Endothelial cell of umbilical vein (primary cell): ENCODE results near the gene SRPK2. TPM values are rescaled to one million over a fixed set of nuclear protein-coding genes. Genes with fewer than 3 reads are reported as not detected.

ENCODE experiments used
- BruUV-seq: library from RNA; stranded (reverse); fragments of 400-500 nt; replicated peaks from 2 replicates; lab custom pipeline; 2021; lab: Mats Ljungman, UMichigan
- CTCF ChIA-PET: fragments of 300-600, 350-600 bp; sonication (Branson Sonifier 250); formaldehyde crosslinking; loops from one replicate; lab custom pipeline; 2021; ENCODE audit warnings: antibody characterized with exemption, inconsistent platforms; lab: Charles Lee
- POLR2A ChIA-PET: fragments of 300-600, 350-600 bp; sonication (Branson Sonifier 250); formaldehyde crosslinking; loops from one replicate; lab custom pipeline; 2021; ENCODE audit warnings: antibody characterized with exemption, inconsistent platforms; lab: Charles Lee
- DNase-seq: peaks from one replicate; pipeline ENCODE4 v3.0.0-alpha.2; 2011; ENCODE audit warnings: low read depth, low spot score
- FAIRE-seq: peaks from 2 replicates; lab custom pipeline; 2011; peaks lifted over from hg19 to GRCh38; lab: Jason Lieb, UNC
- H2AFZ ChIP-seq: 2 replicates; pipeline ENCODE4 v1.6.0; 2012; ENCODE audit warnings: low read depth, low read length, control low read depth, inconsistent platforms
- H3K27ac ChIP-seq: 2 replicates; pipeline ENCODE4 v1.5.1; 2011; ENCODE audit warnings: low read depth, mild to moderate bottlenecking, control low read depth, low read length, moderate library complexity; ENCODE audit not compliant: insufficient read depth
- H3K27me3 ChIP-seq, 2 experiments: 2 replicates each; pipeline versions ENCODE4 v1.6.0 to v1.6.1; 2011; ENCODE audit warnings: low read length in 2 of 2, mixed read lengths in 1 of 2; ENCODE audit not compliant: control insufficient read depth in 2 of 2, insufficient read depth in 2 of 2
- H3K36me3 ChIP-seq, 2 experiments: 2 replicates in 1 of 2; 3 replicates in 1 of 2; pipeline ENCODE4 v1.5.1; 2011; ENCODE audit warnings: low read length in 2 of 2, mild to moderate bottlenecking in 1 of 2, moderate library complexity in 1 of 2; ENCODE audit not compliant: control insufficient read depth in 2 of 2, insufficient read depth in 2 of 2; ENCODE audit errors: extremely low read depth in 1 of 2
- H3K4me1 ChIP-seq: 3 replicates; pipeline ENCODE4 v1.5.1; 2011; ENCODE audit warnings: mild to moderate bottlenecking, low read length; ENCODE audit not compliant: control insufficient read depth, insufficient read depth; ENCODE audit errors: extremely low read depth
- H3K4me2 ChIP-seq: 2 replicates; pipeline ENCODE4 v1.6.1; 2011; ENCODE audit warnings: low read length, control low read depth, mixed read lengths; ENCODE audit not compliant: insufficient read depth
- H3K4me3 ChIP-seq, 3 experiments: fragments of 200-600 bp in 1 of 3; sonication (generic), shearing (Covaris generic) in 1 of 3; replicated peaks in 1 of 3; 2 replicates each; pipeline ENCODE4 v1.5.1; 2011 to 2016; ENCODE audit warnings: control low read depth in 3 of 3, low read length in 3 of 3, mild to moderate bottlenecking in 2 of 3, inconsistent platforms in 1 of 3, low read depth in 1 of 3, moderate library complexity in 1 of 3; ENCODE audit not compliant: insufficient read depth in 1 of 3
- H3K79me2 ChIP-seq: 2 replicates; pipeline ENCODE4 v1.6.0; 2012; ENCODE audit warnings: low read length, inconsistent platforms; ENCODE audit not compliant: control insufficient read depth, insufficient read depth
- H3K9ac ChIP-seq: replicated peaks from 2 replicates; pipeline ENCODE3; 2011; ENCODE audit warnings: low read length, control low read depth; ENCODE audit not compliant: insufficient read depth; ENCODE audit errors: extremely low read depth
- H3K9me1 ChIP-seq: replicated peaks from 3 replicates; pipeline ENCODE4 v1.6.0; 2011; ENCODE audit warnings: mild to moderate bottlenecking, low read length; ENCODE audit not compliant: control insufficient read depth, insufficient read depth; ENCODE audit errors: extremely low read depth
- H3K9me3 ChIP-seq: replicated peaks from 2 replicates; pipeline ENCODE4 v1.5.1; 2012; ENCODE audit warnings: low read length, inconsistent platforms; ENCODE audit not compliant: control insufficient read depth, insufficient read depth
- H4K20me1 ChIP-seq: replicated peaks from 2 replicates; pipeline ENCODE3; 2011; ENCODE audit warnings: mild to moderate bottlenecking, low read length; ENCODE audit not compliant: control insufficient read depth, insufficient read depth; ENCODE audit errors: extremely low read depth
- EZH2 ChIP-seq: IDR thresholded peaks from 2 replicates; pipeline ENCODE4 v1.6.1; 2012; ENCODE audit warnings: borderline replicate concordance, low read depth, mild to moderate bottlenecking, moderate library complexity, low read length, inconsistent platforms; ENCODE audit not compliant: severe bottlenecking
- FOS ChIP-seq: IDR thresholded peaks from 2 replicates; pipeline ENCODE4 v1.6.1; 2011; ENCODE audit warnings: mild to moderate bottlenecking, low read length, moderate library complexity, borderline replicate concordance; ENCODE audit not compliant: insufficient read depth
- GATA2 ChIP-seq: IDR thresholded peaks from 2 replicates; pipeline ENCODE4 v1.7.0; 2011; ENCODE audit warnings: low read depth, mild to moderate bottlenecking, moderate library complexity, mixed read lengths, low read length; ENCODE audit not compliant: insufficient read length, insufficient read depth
- JUN ChIP-seq: IDR thresholded peaks from 2 replicates; pipeline ENCODE4 v1.6.1; 2011; ENCODE audit warnings: borderline replicate concordance, low read depth; ENCODE audit not compliant: insufficient read length, insufficient read depth
- MYC ChIP-seq: IDR thresholded peaks from one replicate; pipeline ENCODE4 v1.6.1; 2011; ENCODE audit warnings: mild to moderate bottlenecking, low read depth, low read length
- POLR2A ChIP-seq: IDR thresholded peaks from 2 replicates; pipeline ENCODE4 v1.6.1; 2012; ENCODE audit warnings: low read depth, mild to moderate bottlenecking, control low read depth, low read length
- POLR2AphosphoS5 ChIP-seq: IDR thresholded peaks from 2 replicates; pipeline ENCODE4 v1.6.1; 2012; ENCODE audit warnings: low read depth, mild to moderate bottlenecking, control low read depth, low read length, moderate library complexity; ENCODE audit not compliant: insufficient read depth
- dilution Hi-C: fragments of 300-500 bp; cut with MboI; formaldehyde crosslinking; loops from one replicate; pipeline ENCODE4 v1.15.0; 2019; ENCODE audit warnings: low sequenced_read_pairs; ENCODE audit not compliant: extremely low pct_ligation_motif_present
- intact Hi-C: fragments of 100-400 bp; cut with micrococcal nuclease; formaldehyde crosslinking; loops from one replicate; pipeline ENCODE4 v1.10.0; 2022
- polyA plus RNA-seq, 4 experiments: library from polyadenylated mRNA; depleted of rRNA in 3 of 4; stranded (reverse) in 3 of 4; unstranded in 1 of 4; fragments of >200 nt; gene quantifications; 2 replicates each; pipeline versions ENCODE4 v1.2.1 to v1.2.3, GENCODE V29; 2011 to 2012; ENCODE audit warnings: missing spikeins in 1 of 4
- total RNA-seq: library from RNA; stranded (reverse); gene quantifications from 2 replicates; pipeline ENCODE4 v1.2.3, GENCODE V29; 2021
- TF ChIP-seq, protein P1 (sequence below), 2 donors: IDR thresholded peaks; 1 replicate in 1 of 2; 2 replicates in 1 of 2; pipeline ENCODE4 v1.5.1; 2011; ENCODE audit warnings: low read length in 2 of 2, mild to moderate bottlenecking in 2 of 2, moderate library complexity in 2 of 2, control low read depth in 1 of 2, inconsistent platforms in 1 of 2, low read depth in 1 of 2; ENCODE audit not compliant: insufficient read depth in 1 of 2; ENCODE audit errors: extremely low read depth in 1 of 2
- TF ChIP-seq, protein P2 (sequence below): IDR thresholded peaks from 2 replicates; pipeline ENCODE4 v1.6.1; 2011; ENCODE audit not compliant: insufficient read depth, insufficient read length

SRPK2 gene
- total and polyA plus RNA-seq, 2 donors (not counting 3 experiments of a cell fraction or from before 2014, with no cell fraction given) = 13.4 to 55.2 TPM

DNA sequence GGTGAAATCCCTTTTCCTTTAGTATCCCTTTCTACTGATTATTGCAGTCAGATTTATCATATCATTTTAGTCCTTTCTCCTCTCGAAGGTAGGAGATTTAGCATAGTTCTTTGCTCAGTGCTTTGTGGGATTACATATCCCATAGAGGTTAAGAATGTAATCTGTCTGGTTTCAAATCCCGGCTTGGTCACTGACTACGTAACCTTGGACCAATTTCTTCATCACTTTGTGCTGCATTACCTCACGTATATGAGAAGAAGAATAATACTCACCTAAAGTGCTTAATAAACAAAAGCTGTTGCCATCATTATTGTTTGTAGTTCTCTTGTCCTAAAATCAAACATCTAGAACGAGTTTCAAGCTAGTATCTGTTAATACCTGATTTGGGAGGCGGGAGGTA is 300.7 kb downstream of the SRPK2 start:
- no peaks in the 10 kb centered on the region for H3K4me1 ChIP-seq
- H3K9me3 ChIP-seq = no peaks in the 10 kb centered on the region
- TF ChIP-seq MYC = no peak
- TF ChIP-seq FOS = no peak
- TF ChIP-seq, protein P1, sequence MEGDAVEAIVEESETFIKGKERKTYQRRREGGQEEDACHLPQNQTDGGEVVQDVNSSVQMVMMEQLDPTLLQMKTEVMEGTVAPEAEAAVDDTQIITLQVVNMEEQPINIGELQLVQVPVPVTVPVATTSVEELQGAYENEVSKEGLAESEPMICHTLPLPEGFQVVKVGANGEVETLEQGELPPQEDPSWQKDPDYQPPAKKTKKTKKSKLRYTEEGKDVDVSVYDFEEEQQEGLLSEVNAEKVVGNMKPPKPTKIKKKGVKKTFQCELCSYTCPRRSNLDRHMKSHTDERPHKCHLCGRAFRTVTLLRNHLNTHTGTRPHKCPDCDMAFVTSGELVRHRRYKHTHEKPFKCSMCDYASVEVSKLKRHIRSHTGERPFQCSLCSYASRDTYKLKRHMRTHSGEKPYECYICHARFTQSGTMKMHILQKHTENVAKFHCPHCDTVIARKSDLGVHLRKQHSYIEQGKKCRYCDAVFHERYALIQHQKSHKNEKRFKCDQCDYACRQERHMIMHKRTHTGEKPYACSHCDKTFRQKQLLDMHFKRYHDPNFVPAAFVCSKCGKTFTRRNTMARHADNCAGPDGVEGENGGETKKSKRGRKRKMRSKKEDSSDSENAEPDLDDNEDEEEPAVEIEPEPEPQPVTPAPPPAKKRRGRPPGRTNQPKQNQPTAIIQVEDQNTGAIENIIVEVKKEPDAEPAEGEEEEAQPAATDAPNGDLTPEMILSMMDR (IDR thresholded peaks at IDR 0.05; ENCODE audit: extremely low read depth in 1 of 2, insufficient read depth in 1 of 2, low read depth in 1 of 2, low read length in 2 of 2) = no peak
- TF ChIP-seq POLR2AphosphoS5 = no peak
- TF ChIP-seq EZH2 = no peak
- TF ChIP-seq GATA2 = no peak
- TF ChIP-seq, protein P2, sequence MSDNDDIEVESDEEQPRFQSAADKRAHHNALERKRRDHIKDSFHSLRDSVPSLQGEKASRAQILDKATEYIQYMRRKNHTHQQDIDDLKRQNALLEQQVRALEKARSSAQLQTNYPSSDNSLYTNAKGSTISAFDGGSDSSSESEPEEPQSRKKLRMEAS = no peak
- no peak for TF ChIP-seq POLR2A
- no peak for TF ChIP-seq JUN
- no peak overlapping the region for H3K4me3 ChIP-seq
- no peak overlapping the region for H2AFZ ChIP-seq
- peaks cover 8% of the 10 kb centered on the region for H3K79me2 ChIP-seq
- BruUV-seq = no TSS peak
- no peak overlapping the region for H3K9ac ChIP-seq
- no peak overlapping the region for H3K27ac ChIP-seq
- ChIA-PET POLR2A (no interaction called here), CTCF (interaction anchor here (1.5 kb wide), 1 partner anchor 11 kb away, joined by 3 read pairs; no protein-coding TSS in a partner anchor)
- no peaks in the 10 kb centered on the region for H3K9me1 ChIP-seq
- no peaks in the 10 kb centered on the region for H4K20me1 ChIP-seq
- H3K4me2 ChIP-seq = no peak overlapping the region
- peaks cover 9 to 11% of the 10 kb centered on the region in 2 experiments for H3K36me3 ChIP-seq
- dilution Hi-C loops = no loop called here
- FAIRE-seq (no peak), DNase-seq (no peak)
- H3K27me3 ChIP-seq = no peaks in the 10 kb centered on the region
- intact Hi-C loops = no loop called here
